HFFc6 (cell line): ENCODE results near the gene SLC44A3. TPM values are rescaled to one million over a fixed set of nuclear protein-coding genes. Genes with fewer than 3 reads are reported as not detected.
"Not testable (repeated sequence)": the region's sequence is repeated elsewhere in the genome, so short reads cannot be mapped to it uniquely, and the experiment has no call there.

Experiments used
- DNase-seq: peaks from one replicate; pipeline ENCODE4 v3.0.0-alpha.2; 2018
- H3K27ac Mint-ChIP-seq: 2 replicates; pipeline ENCODE4 v1.8.0; 2020; ENCODE audit warnings: mild to moderate bottlenecking, mixed read lengths
- H3K27me3 Mint-ChIP-seq: 2 replicates; pipeline ENCODE4 v1.8.0; 2021; ENCODE audit warnings: mild to moderate bottlenecking, moderate library complexity, mixed read lengths; ENCODE audit not compliant: insufficient read depth
- H3K36me3 Mint-ChIP-seq: 2 replicates; pipeline ENCODE4 v1.8.0; 2021; ENCODE audit warnings: low read depth, mixed read lengths
- H3K4me1 Mint-ChIP-seq: 2 replicates; pipeline ENCODE4 v1.8.0; 2020; ENCODE audit warnings: low read depth, mixed read lengths
- H3K4me3 Mint-ChIP-seq: 2 replicates; pipeline ENCODE4 v1.8.0; 2020; ENCODE audit warnings: mild to moderate bottlenecking, moderate library complexity, mixed read lengths
- H3K9me3 Mint-ChIP-seq: 2 replicates; pipeline ENCODE4 v1.8.0; 2020; ENCODE audit warnings: mild to moderate bottlenecking, mixed read lengths
- total RNA-seq, 6 experiments: library from RNA; stranded (reverse); fragmentation: NEBNext Ultra II Directional; extraction: Animal tissue kit (Norgen Biotek cat#: 25700); gene quantifications; 2 replicates in 1 of 6; 3 replicates in 5 of 6; pipeline ENCODE4 v1.2.3, GENCODE V29; 2021
- TF ChIP-seq, protein P1 (sequence below): fragments of 200-600 bp; sonication (generic); IDR thresholded peaks from 2 replicates; pipeline ENCODE4 v1.5.0; 2021; ENCODE audit warnings: antibody characterized with exemption, mild to moderate bottlenecking

Gene SLC44A3
- total RNA-seq, 6 experiments from 2014 or later, result 0.62 to 1.8 (median 0.73) TPM

DNA sequence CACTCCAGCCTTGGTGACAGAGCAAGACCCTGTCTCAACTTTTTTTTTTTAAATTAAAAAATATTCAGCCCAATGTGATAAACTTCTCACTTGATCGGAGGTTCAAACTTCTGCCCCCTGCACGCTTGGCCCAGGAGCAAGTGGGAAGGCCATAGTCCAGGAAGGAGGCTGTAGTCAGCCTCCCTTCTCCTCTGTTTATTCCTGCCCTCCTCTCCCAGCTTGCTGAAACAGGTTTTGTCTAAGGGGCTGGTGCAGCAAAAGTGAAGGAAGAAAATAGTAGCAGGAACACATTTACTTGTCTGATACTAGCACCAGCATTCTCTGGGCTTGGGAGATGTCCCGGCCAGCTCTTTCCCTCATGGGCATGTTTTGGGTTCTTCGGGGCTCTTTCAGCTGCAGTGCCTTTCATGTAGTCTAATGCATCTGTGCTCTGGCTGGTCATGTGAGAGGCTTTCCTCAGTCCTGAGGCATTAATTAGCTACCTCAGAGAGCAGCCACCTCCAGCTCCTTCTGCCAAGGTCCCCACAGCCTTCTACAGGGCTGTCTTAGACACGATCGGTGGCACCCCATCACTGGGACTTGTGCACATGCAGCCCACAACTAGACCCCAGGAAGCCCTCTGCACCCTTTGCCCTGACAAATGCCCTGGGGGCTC, 12.9 kb downstream of the SLC44A3 start:
- peaks cover 5% of the 10 kb centered on the region; the same call in 1 of the 2 replicates for H3K4me1 Mint-ChIP-seq
- TF ChIP-seq, protein P1, sequence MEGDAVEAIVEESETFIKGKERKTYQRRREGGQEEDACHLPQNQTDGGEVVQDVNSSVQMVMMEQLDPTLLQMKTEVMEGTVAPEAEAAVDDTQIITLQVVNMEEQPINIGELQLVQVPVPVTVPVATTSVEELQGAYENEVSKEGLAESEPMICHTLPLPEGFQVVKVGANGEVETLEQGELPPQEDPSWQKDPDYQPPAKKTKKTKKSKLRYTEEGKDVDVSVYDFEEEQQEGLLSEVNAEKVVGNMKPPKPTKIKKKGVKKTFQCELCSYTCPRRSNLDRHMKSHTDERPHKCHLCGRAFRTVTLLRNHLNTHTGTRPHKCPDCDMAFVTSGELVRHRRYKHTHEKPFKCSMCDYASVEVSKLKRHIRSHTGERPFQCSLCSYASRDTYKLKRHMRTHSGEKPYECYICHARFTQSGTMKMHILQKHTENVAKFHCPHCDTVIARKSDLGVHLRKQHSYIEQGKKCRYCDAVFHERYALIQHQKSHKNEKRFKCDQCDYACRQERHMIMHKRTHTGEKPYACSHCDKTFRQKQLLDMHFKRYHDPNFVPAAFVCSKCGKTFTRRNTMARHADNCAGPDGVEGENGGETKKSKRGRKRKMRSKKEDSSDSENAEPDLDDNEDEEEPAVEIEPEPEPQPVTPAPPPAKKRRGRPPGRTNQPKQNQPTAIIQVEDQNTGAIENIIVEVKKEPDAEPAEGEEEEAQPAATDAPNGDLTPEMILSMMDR, result no peak

DNA sequence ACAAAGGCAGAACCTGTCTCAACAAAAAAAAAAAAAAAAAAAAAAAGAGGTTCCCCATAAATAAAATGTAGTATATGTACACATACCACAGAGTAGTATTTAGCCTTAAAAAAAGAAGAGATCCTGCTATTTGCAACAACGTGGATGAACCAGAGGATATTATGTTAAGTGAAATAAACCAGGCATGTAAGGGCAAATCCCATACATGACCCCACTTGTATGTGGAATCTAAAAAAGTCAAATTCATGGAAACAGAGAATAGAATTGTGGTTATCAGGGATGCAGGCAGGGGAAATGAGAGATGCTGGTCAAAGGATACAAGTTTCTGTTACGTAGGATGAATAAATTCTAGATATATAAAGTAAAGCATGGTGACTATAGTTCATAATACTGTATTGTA, 16.7 kb downstream of the SLC44A3 start:
- no peaks in the 10 kb centered on the region for H3K9me3 Mint-ChIP-seq
- peaks cover 15% of the 10 kb centered on the region for H3K27me3 Mint-ChIP-seq
- no peaks in the 10 kb centered on the region for H3K36me3 Mint-ChIP-seq
- peaks cover 5% of the 10 kb centered on the region; the same call in 1 of the 2 replicates for H3K4me1 Mint-ChIP-seq
- TF ChIP-seq, protein P1, result no peak
- no peak for DNase-seq
- no peak overlapping the region for H3K4me3 Mint-ChIP-seq
- H3K27ac Mint-ChIP-seq, result no peak overlapping the region

More for the DNA sequence above, 12.9 kb downstream of the SLC44A3 start:
- Mint-ChIP-seq H3K36me3 (no peaks in the 10 kb centered on the region), H3K4me3 (no peak overlapping the region), H3K27ac (no peak overlapping the region), H3K9me3 (no peaks in the 10 kb centered on the region), H3K27me3 (peaks cover 10% of the 10 kb centered on the region)
- DNase-seq, result no peak

DNA sequence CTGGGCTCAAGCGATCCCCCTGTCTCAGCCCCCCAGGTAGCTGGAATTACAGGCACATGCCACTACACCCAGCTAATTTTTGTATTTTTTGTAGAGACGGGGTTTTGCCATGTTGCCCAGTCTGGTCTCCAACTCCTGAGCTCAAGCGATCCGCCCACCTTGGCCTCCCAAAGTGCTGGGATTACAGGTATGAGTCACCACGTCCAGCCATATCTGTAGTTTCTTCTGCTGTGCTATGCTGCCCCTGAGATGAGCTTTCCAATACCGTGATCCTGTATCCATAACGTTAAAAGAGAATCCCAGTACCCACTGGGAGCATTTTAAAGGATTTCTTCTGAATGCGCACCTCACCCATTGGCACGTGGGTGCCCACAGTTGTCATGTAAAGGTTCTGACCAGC, 20.2 kb downstream of the SLC44A3 start:
- H3K36me3 Mint-ChIP-seq, H3K9me3 Mint-ChIP-seq, H3K27ac Mint-ChIP-seq, H3K4me1 Mint-ChIP-seq, DNase-seq, H3K4me3 Mint-ChIP-seq: not testable (repeated sequence)
- H3K27me3 Mint-ChIP-seq, result peaks cover 10% of the 10 kb centered on the region

DNA sequence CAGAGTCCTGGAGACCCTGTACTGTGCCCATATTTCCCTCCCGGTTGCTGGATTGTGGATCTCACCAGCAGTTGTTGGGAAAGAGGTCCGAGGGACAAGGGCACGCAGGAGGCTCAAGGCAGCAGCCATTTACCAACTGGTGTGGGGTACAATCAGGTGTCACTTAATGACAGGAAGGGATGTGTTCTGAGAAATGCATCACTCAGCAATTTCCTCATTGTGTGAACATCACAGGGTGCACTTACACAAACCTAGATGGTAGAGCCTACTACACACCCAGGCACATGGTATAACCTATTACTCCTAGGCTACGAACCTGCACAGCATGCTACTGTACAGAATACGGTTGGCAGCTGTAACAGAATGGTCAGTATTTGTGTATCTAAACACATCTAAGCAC, 20.7 kb downstream of the SLC44A3 start:
- DNase-seq, result no peak
- H3K9me3 Mint-ChIP-seq, result no peaks in the 10 kb centered on the region
- H3K27me3 Mint-ChIP-seq, result peaks cover 10% of the 10 kb centered on the region
- no peak overlapping the region for H3K27ac Mint-ChIP-seq
- TF ChIP-seq, protein P1, result no peak
- no peak overlapping the region for H3K4me3 Mint-ChIP-seq
- H3K4me1 Mint-ChIP-seq, result no peaks in the 10 kb centered on the region
- no peaks in the 10 kb centered on the region for H3K36me3 Mint-ChIP-seq

DNA sequence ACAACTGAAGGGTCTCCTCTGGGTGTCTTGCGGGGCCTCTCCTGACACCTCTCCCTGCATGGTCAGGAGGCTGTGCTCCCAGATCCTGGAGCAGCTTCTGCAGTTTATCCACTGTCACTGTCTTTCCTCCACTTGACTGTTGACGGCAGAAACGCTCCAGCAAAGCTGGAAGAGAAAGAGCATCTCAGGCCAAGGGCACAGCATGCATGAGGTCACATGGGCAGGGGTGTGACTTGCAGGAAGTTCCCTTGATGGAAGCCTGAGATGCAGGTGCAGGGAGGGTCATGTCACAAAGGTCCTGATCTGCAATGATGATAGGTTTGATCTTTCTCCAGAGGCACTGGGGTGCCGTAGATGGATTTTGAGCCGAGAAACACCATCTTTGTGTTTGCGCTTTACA, 23.3 kb downstream of the SLC44A3 start:
- H3K36me3 Mint-ChIP-seq, result no peaks in the 10 kb centered on the region
- DNase-seq, result no peak
- H3K9me3 Mint-ChIP-seq, result no peaks in the 10 kb centered on the region
- H3K4me3 Mint-ChIP-seq, result no peak overlapping the region
- H3K27me3 Mint-ChIP-seq, result peaks cover 6% of the 10 kb centered on the region
- TF ChIP-seq, protein P1, result no peak
- peaks cover 13% of the 10 kb centered on the region for H3K4me1 Mint-ChIP-seq
- H3K27ac Mint-ChIP-seq, result no peak overlapping the region

DNA sequence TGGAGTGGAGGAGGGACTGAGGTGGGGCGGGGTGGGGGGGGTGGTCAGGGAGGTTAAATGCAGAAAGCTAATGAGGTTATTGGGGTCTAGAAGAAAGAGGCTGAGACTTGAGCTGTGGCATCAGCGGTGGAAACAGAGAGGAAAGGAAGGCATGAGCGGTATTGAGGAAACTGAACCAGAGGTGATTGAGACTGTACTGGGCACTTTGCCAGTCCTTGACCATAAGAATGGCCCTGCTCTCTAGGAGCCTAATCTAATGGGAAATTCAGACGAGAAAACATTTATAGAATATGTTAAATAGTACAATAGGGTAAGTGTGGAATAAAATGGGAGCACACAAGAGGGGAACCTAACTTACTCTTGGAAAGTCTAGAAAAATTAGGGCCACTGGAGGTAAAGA, 23.7 kb downstream of the SLC44A3 start:
- no peak overlapping the region for H3K27ac Mint-ChIP-seq
- DNase-seq, result no peak

More for the DNA sequence above, 23.7 kb downstream of the SLC44A3 start:
- peaks cover 13% of the 10 kb centered on the region for H3K4me1 Mint-ChIP-seq
- no peak overlapping the region for H3K4me3 Mint-ChIP-seq
- H3K27me3 Mint-ChIP-seq, result peaks cover 6% of the 10 kb centered on the region
- TF ChIP-seq, protein P1, result no peak
- H3K9me3 Mint-ChIP-seq, result no peaks in the 10 kb centered on the region
- no peaks in the 10 kb centered on the region for H3K36me3 Mint-ChIP-seq
